ENCODE data around the gene P3H2. TPM values are rescaled to one million over a fixed set of nuclear protein-coding genes. Genes with fewer than 3 reads are reported as not detected.

P3H2 gene
- polyA plus RNA-seq, 1 donor = 9.3 TPM

DNA sequence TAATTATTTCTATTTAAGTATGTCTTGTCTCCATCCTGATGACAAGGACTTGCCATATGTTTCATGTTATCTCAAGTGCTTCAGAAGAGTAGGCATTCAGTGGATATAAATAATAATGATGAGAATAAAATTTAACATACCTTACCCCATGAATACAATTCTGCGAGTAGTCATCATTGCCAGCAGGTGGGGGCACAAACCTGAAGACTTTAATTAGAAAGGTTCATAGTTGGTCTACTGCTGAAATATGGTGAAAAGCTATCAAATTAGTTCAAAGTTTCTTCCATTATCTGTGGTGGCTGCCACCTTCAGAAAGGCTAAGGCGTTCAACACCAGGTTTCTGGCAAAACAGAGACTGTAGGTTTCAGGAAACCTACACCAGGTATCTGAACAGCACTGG is 100.9 kb downstream of the P3H2 start:
- WGBS (ENCODE audit: insufficient coverage, low lambda C conversion rate) = no CpG with 5 or more reads among the region's 2 CpGs
- H3K27ac ChIP-seq (ENCODE audit: low read length) = no peak overlapping the region
- H3K27me3 ChIP-seq (ENCODE audit: control insufficient read depth, insufficient read depth, low read length) = no peaks in the 10 kb centered on the region
- no peaks in the 10 kb centered on the region for H3K4me1 ChIP-seq (ENCODE audit: control insufficient read depth, insufficient read depth, low read length)
- H3K9me3 ChIP-seq (ENCODE audit: control insufficient read depth, low read depth, low read length) = no peaks in the 10 kb centered on the region
- no peak overlapping the region for H3K4me3 ChIP-seq (ENCODE audit: low read length)
- H3K36me3 ChIP-seq (ENCODE audit: control insufficient read depth, insufficient read depth, low read length) = no peaks in the 10 kb centered on the region
- DNase-seq = no peak

DNA sequence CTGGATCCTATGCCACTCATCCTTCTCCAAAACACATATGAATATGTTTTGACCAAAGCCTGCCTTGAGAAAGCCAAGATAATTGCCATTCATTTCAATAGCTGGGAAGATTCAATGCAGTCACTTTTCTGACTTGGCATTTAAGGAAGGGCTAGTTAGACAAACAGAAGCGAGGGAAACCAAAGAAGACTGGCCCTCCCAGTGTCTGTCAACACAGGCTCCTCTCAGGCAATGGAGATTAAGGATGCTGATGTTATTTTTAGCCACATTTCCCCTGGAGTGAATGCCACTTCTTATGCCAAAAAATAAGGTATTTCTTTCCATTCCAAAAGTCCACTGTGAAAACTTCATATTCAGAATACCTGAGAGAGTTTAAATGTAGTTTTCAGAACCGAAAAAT is 101.7 kb downstream of the P3H2 start:
- H3K27ac ChIP-seq (ENCODE audit: low read length) = no peak overlapping the region
- no peak for DNase-seq
- no peaks in the 10 kb centered on the region for H3K36me3 ChIP-seq (ENCODE audit: control insufficient read depth, insufficient read depth, low read length)
- no peaks in the 10 kb centered on the region for H3K9me3 ChIP-seq (ENCODE audit: control insufficient read depth, low read depth, low read length)
- no peak overlapping the region for H3K4me3 ChIP-seq (ENCODE audit: low read length)
- H3K4me1 ChIP-seq (ENCODE audit: control insufficient read depth, insufficient read depth, low read length) = no peaks in the 10 kb centered on the region
- peaks cover 2% of the 10 kb centered on the region for H3K27me3 ChIP-seq (ENCODE audit: control insufficient read depth, insufficient read depth, low read length)
- no CpG with 5 or more reads among the region's 2 CpGs for WGBS (ENCODE audit: insufficient coverage, low lambda C conversion rate)

DNA sequence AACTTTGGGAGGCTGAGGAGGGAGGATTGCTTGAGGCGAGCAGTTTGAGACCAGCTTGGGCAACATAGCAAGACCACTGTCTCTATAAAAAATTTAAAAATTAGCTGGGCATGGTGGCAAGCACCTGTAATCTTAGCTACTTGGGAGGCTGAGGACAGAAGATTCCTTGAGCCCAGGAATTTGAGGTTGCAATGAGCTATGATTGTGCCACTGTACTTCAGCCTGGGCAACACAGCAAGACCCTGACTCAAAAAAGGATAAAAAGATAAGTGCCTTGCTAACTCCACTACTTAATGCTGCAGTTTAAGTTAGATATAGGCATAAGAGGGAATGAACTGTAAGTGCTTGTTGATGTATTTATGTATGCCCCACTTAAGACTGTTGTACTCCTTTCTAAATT is 102.2 kb downstream of the P3H2 start:
- H3K36me3 ChIP-seq (ENCODE audit: control insufficient read depth, insufficient read depth, low read length) = no peaks in the 10 kb centered on the region
- peaks cover 2% of the 10 kb centered on the region for H3K27me3 ChIP-seq (ENCODE audit: control insufficient read depth, insufficient read depth, low read length)
- no CpG with 5 or more reads among the region's 1 CpG for WGBS (ENCODE audit: insufficient coverage, low lambda C conversion rate)
- H3K9me3 ChIP-seq (ENCODE audit: control insufficient read depth, low read depth, low read length) = no peaks in the 10 kb centered on the region
- H3K4me3 ChIP-seq (ENCODE audit: low read length) = no peak overlapping the region
- H3K4me1 ChIP-seq (ENCODE audit: control insufficient read depth, insufficient read depth, low read length) = no peaks in the 10 kb centered on the region
- H3K27ac ChIP-seq (ENCODE audit: low read length) = no peak overlapping the region
- DNase-seq = no peak

DNA sequence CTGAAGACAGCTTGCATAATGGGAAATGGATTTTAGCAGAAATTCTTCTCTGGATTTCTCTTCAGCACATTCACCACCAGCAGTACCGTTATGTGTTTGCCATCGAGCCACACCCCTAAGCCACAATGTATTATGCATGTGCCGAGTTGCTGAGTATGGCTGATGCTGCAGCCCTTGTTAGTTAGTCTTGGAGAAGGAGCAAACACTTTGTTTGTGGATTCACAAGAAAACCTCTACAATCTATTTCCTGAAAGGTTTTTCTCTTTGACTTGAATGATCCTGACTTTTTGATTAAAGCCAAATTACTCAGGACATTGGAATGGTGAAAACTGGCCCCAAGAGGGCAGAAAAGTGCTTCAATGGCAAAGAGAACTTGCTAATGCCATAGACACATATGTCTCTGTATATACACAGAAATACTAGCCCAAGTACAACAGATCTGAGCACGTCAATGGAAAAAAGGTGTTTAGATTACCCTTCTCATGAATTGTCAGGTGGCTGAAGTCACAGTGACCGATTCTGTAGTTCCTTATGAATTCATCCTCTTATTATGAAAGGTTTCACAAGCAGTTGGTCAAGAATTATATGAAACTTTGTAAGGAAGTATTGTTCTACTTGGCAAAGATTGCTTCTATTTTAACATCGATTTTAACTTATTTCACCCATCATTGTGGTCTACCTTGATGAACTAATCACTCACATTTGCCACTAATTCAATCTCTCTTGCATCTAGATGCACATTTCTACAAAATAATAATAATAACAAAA is 103.0 kb downstream of the P3H2 start:
- Histone ChIP-seq H3K36me3 (ENCODE audit: control insufficient read depth, insufficient read depth, low read length) (no peaks in the 10 kb centered on the region), H3K27ac (ENCODE audit: low read length) (no peak overlapping the region), H3K27me3 (ENCODE audit: control insufficient read depth, insufficient read depth, low read length) (peaks cover 2% of the 10 kb centered on the region), H3K4me3 (ENCODE audit: low read length) (no peak overlapping the region), H3K4me1 (ENCODE audit: control insufficient read depth, insufficient read depth, low read length) (no peaks in the 10 kb centered on the region), H3K9me3 (ENCODE audit: control insufficient read depth, low read depth, low read length) (no peaks in the 10 kb centered on the region)
- no peak for DNase-seq
- WGBS (ENCODE audit: insufficient coverage, low lambda C conversion rate) = 81% methylated on average over 2 of the region's 6 CpGs

DNA sequence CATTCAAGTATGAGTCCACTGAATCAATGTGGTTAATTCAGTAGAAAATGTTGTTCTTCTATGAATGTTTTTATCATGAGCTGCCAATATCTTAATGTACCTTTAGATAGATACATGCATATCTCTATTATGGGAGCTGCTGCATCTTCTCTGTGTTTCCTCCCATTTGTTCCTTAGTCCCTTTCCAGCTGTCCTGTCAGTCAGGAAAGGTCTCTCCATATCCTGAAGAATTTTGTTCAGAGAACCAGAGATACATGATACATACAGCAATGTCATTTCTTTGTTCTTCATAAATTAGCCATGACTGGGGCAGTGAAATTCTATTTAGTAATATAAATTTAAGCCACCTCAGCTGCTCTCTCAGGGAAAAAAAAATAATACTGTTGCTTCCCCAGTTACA is 103.7 kb downstream of the P3H2 start:
- Histone ChIP-seq H3K4me1 (ENCODE audit: control insufficient read depth, insufficient read depth, low read length) (no peaks in the 10 kb centered on the region), H3K27me3 (ENCODE audit: control insufficient read depth, insufficient read depth, low read length) (peaks cover 2% of the 10 kb centered on the region), H3K9me3 (ENCODE audit: control insufficient read depth, low read depth, low read length) (no peaks in the 10 kb centered on the region), H3K36me3 (ENCODE audit: control insufficient read depth, insufficient read depth, low read length) (no peaks in the 10 kb centered on the region), H3K4me3 (ENCODE audit: low read length) (no peak overlapping the region), H3K27ac (ENCODE audit: low read length) (no peak overlapping the region)
- DNase-seq = no peak

DNA sequence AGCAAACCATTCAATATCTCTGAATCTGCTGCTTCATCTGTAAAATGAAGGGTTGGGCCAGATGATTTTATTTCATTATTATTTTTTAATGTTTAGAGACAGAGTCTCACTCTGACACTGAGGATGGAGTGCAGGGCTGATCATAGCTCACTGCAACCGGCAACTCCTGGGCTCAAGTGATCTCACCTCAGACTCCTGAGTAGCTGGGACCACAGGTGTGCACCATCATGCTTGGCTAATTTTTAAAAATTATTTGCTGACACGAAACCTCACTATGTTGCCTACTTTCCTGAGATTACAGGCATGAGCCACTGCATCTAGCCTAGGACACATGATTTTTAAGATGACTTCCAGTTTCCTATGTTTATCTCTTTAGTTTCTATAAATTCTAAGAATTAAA is 105.8 kb downstream of the P3H2 start:
- H3K27ac ChIP-seq (ENCODE audit: low read length) = no peak overlapping the region
- DNase-seq = no peak
- peaks cover 2% of the 10 kb centered on the region for H3K27me3 ChIP-seq (ENCODE audit: control insufficient read depth, insufficient read depth, low read length)
- H3K4me1 ChIP-seq (ENCODE audit: control insufficient read depth, insufficient read depth, low read length) = no peaks in the 10 kb centered on the region
- H3K36me3 ChIP-seq (ENCODE audit: control insufficient read depth, insufficient read depth, low read length) = no peaks in the 10 kb centered on the region
- no peak overlapping the region for H3K4me3 ChIP-seq (ENCODE audit: low read length)
- no CpG with 5 or more reads among the region's 2 CpGs for WGBS (ENCODE audit: insufficient coverage, low lambda C conversion rate)
- no peaks in the 10 kb centered on the region for H3K9me3 ChIP-seq (ENCODE audit: control insufficient read depth, low read depth, low read length)

DNA sequence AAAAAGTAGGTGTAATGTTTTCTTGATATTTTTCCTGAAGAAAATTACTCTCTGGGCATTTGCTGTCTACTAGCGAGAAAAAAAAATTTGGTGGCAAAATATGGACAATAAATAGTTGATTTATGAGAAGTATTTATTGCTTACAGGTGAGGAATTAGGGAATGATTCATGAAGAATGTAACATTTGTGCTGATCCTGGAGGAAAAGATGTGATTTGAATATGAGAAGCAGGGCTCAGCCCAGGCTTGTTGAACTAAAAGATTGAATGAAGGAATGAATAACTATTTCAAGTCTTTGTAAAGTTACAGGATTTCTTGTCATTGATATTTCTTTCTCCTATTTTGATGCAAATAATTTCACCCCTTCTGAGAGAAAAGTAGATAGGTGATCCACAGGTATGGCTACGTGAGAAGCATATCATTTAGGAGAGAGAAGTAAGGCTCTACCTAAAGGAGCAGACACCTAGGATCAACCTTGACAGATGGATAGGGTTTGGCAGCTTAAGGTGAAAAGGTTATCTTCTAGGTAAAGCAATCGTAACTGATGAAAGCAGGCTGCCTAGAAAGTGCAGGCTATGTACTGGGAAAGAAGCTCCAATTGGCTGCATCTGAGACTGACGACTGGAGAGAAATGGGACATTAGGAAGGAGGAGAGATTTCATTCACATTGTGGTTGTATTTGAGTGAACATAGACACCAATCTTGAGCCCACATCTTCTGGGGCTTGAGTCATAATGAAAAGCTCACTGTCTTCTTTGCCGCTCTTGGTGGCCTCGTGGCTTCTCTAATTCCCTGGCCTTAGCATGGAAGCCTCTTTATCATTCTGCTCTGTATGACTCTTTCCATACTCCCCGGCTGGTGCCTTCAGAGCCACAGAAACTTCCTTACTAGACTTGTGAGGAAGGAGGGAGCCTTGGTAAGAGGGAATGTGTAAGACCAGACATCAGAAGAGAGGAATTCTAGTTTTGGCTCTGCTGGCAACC is 106.5 kb downstream of the P3H2 start:
- Histone ChIP-seq H3K9me3 (ENCODE audit: control insufficient read depth, low read depth, low read length) (no peaks in the 10 kb centered on the region), H3K4me1 (ENCODE audit: control insufficient read depth, insufficient read depth, low read length) (no peaks in the 10 kb centered on the region), H3K27me3 (ENCODE audit: control insufficient read depth, insufficient read depth, low read length) (peaks cover 2% of the 10 kb centered on the region), H3K27ac (ENCODE audit: low read length) (no peak overlapping the region), H3K4me3 (ENCODE audit: low read length) (no peak overlapping the region), H3K36me3 (ENCODE audit: control insufficient read depth, insufficient read depth, low read length) (no peaks in the 10 kb centered on the region)
- WGBS (ENCODE audit: insufficient coverage, low lambda C conversion rate) = 80% methylated on average over 1 of the region's 7 CpGs
- DNase-seq = no peak

DNA sequence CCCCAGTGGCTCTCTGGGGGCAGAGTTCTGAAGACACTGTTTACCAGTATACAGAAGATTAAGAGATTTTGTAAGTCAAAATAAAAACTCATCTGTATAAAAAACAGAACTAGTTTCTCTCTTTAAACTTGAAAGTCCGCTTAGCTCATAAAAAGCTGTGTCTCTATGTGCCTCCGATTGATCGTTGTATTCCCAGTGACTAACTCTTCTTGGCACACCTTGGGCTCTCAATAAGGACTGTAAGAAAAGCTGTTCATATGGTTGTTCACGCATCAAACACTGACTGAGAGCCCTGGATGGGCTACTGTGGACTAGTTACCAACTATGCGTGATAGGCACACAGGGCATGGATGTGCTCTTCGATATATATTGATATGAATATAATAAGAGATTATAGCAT is 107.9 kb downstream of the P3H2 start:
- Histone ChIP-seq H3K4me3 (ENCODE audit: low read length) (no peak overlapping the region), H3K36me3 (ENCODE audit: control insufficient read depth, insufficient read depth, low read length) (no peaks in the 10 kb centered on the region), H3K27ac (ENCODE audit: low read length) (no peak overlapping the region), H3K4me1 (ENCODE audit: control insufficient read depth, insufficient read depth, low read length) (no peaks in the 10 kb centered on the region), H3K27me3 (ENCODE audit: control insufficient read depth, insufficient read depth, low read length) (peaks cover 2% of the 10 kb centered on the region), H3K9me3 (ENCODE audit: control insufficient read depth, low read depth, low read length) (no peaks in the 10 kb centered on the region)
- no peak for DNase-seq
- WGBS (ENCODE audit: insufficient coverage, low lambda C conversion rate) = 80% methylated on average over 1 of the region's 6 CpGs

DNA sequence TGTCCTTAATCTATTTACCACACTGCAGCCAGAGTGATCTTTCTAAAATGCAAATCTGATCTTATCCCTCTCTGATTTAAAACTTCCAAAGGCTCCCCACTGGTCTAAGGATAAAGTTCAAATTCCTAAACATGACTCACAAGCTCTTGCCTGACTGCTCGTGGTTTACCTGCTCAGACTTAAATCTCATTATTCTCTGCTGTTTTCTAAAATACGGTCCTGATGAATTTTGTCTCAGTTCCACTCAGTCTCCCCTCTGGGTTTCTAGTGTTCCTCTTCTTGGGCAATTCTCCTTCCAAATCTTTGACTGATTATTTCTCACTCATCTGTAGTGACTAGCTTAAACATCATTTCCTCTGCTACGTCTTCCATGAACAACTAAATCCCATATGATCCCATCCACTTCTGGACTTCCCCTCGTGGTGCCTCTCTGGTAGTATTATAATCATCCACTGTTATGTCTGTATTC is 108.3 kb downstream of the P3H2 start:
- H3K36me3 ChIP-seq (ENCODE audit: control insufficient read depth, insufficient read depth, low read length) = no peaks in the 10 kb centered on the region
- no peaks in the 10 kb centered on the region for H3K4me1 ChIP-seq (ENCODE audit: control insufficient read depth, insufficient read depth, low read length)
- H3K4me3 ChIP-seq (ENCODE audit: low read length) = no peak overlapping the region
- H3K27ac ChIP-seq (ENCODE audit: low read length) = no peak overlapping the region
- H3K27me3 ChIP-seq (ENCODE audit: control insufficient read depth, insufficient read depth, low read length) = peaks cover 2% of the 10 kb centered on the region
- WGBS (ENCODE audit: insufficient coverage, low lambda C conversion rate) = no CpG with 5 or more reads among the region's 4 CpGs
- DNase-seq = peak in 1 of 2 donors; percentile 30
- H3K9me3 ChIP-seq (ENCODE audit: control insufficient read depth, low read depth, low read length) = no peaks in the 10 kb centered on the region

DNA sequence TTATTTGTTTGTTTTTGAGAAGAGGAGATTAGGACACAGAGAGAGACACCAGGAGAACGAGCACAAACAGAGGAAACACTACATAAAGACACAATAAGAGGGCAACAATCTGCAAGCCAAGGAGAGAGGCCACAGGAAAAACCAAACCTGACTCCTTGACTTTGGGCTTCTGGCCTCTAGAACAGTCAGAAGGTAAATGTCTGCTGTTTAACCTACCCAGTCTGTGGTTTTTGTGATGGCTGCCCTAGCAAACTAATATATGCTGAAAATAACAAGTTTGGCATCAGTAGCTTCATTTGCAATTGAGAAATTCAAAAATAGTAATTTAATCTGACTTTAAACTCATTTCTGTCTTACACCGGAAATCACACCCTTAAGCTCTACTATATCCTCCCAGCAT is 110.2 kb downstream of the P3H2 start:
- H3K9me3 ChIP-seq (ENCODE audit: control insufficient read depth, low read depth, low read length) = no peaks in the 10 kb centered on the region
- no peaks in the 10 kb centered on the region for H3K36me3 ChIP-seq (ENCODE audit: control insufficient read depth, insufficient read depth, low read length)
- peaks cover 2% of the 10 kb centered on the region for H3K27me3 ChIP-seq (ENCODE audit: control insufficient read depth, insufficient read depth, low read length)
- H3K4me3 ChIP-seq (ENCODE audit: low read length) = no peak overlapping the region
- WGBS (ENCODE audit: insufficient coverage, low lambda C conversion rate) = no CpG with 5 or more reads among the region's 2 CpGs
- no peak for DNase-seq
- no peaks in the 10 kb centered on the region for H3K4me1 ChIP-seq (ENCODE audit: control insufficient read depth, insufficient read depth, low read length)
- no peak overlapping the region for H3K27ac ChIP-seq (ENCODE audit: low read length)

Measured in large intestine (tissue), 3 donors.